HG02938 (cell line): ENCODE results near the gene ARL14.

Experiments used
- ATAC-seq: cut with Tn5 transposase; IDR thresholded peaks from one replicate; pipeline ENCODE4 v1.9.1; 2021; ENCODE audit warnings: mild to moderate bottlenecking, moderate library complexity; ENCODE audit not compliant: unreplicated experiment

Gene ARL14

GRCh38 chr3:160719710-160720109 lies 42.8 kb downstream of the ARL14 start:
- no peak for ATAC-seq

- peak; percentile 88 for ATAC-seq
These were observed 43.3 kb downstream of the ARL14 start for GRCh38 chr3:160720123-160720746.

GRCh38 chr3:160722331-160722730 lies 45.4 kb downstream of the ARL14 start:
- no peak for ATAC-seq

- no peak for ATAC-seq
These were observed 48.4 kb downstream of the ARL14 start for GRCh38 chr3:160725338-160725737.
